CD1c-positive myeloid dendritic cell (primary cell): Measurements from ENCODE around the gene DNAH14.
"Not testable (repeated sequence)": the region's sequence is repeated elsewhere in the genome, so short reads cannot be mapped to it uniquely, and the experiment has no call there.

Experiments
- DNase-seq: peaks from one replicate; pipeline ENCODE4 v3.0.0-alpha.2; 2016; ENCODE audit errors: extremely low spot score

Gene DNAH14

GRCh38 chr1:225152061-225152460, 222.6 kb downstream of the DNAH14 start:
- DNase-seq = no peak

DNA sequence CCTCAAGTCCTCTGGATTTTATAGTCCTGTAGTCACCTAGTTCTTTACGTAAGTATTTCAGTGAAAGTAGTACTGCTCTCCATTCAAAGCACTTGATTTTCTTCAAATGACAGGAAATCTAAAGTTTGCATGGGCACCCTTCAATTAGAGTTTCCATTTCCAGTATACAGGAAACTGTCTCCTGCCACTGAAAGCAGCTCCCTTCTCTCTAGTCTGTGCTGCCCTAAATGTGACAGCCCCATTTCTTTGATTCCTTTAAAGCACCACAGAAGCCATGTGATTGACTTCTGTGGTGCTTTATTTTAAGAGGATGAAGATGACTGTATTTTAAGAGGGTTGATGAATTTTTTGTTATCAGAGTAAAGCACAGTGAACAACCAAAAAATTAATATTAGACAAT, 226.1 kb downstream of the DNAH14 start:
- DNase-seq = no peak

DNA sequence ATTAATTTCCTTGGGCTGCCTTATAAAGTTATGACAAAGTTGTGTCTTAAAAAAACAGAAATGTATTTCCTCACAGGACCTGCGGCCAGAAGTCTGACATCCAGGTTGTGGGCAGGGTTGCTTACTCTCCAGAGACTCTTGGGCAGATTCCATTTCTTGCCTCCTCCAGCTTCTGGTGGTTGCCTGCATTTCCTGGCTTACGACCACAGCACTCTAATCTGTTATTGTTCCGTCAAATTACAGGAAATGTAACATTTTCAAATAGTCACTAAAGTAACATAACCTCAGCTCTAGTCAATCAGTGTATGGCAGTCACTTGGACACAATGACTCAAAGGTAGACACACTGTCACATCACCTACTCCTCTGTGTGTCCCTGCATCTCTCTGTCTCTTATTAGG, 226.8 kb downstream of the DNAH14 start:
- DNase-seq = no peak

- DNase-seq = no peak
These were observed 228.8 kb downstream of the DNAH14 start for GRCh38 chr1:225158291-225158690.

- DNase-seq = no peak
These were observed 230.3 kb downstream of the DNAH14 start for GRCh38 chr1:225159793-225160192.

DNA sequence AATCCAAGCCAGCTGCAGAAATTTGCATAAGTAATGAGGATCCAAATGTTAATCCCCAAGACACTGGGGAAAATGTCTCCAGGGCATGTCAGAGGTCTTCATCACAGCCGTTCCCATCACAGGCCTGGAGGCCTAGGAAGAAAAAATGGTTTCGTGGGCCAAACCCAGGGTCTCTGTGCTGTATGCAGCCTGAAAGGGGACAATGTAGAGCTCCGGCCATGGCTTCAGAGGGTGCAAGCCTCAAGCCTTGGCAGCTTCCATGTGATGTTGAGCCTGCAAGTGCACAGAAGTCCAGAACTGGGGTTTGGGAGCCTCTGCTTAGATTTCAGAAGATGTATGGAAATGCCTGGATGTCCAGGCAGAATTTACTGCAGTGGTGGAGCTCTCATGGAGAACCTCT, 247.9 kb downstream of the DNAH14 start:
- DNase-seq = not testable (repeated sequence)

DNA sequence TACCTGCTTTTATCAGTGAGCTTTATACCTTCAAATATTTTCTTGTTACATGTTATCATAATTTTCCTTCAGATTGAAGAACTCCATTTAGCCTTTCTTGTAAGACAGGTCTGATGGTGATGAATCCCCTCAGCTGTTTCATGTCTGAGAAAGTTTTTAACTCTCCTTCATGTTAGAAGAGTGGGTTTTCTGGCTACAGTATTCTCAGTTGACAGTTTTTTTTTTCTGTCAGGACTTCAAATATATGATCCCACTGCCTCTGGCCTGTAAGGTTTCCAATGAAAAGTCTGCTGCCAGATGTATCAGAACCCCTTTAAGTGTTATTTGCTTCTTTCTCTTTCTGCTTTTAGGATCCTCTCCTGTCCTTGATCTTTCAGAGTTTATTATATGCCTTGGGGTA, 250.2 kb downstream of the DNAH14 start:
- DNase-seq = no peak

GRCh38 chr1:225182716-225183115, 253.2 kb downstream of the DNAH14 start:
- no peak for DNase-seq

DNA sequence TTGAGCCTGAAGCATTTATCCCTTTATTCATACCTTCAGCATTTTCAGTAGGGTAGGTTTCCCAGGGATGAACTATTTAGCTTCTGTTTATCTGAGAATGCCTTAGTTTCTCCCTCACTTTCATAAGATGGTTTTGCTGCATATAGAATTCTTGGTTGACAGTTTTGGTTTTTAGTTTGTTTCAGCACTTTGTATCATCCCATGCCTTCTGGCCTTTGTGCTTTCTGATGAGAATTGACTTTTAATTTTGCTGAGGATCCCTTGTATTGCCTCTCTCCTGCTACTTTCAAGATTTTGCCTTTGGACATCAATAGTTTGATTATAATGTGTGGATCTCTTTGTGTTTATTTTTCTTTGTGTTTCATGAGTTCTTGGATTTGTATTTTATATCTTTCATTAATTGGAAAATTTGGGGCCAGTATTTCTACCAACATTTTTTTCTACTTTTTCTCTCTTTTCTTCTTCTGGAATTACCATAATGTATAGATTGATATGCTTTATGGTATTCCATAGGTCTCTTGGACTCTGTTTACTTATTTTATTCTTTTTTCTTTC, 261.8 kb downstream of the DNAH14 start:
- DNase-seq = no peak

- DNase-seq = no peak
These were observed 272.0 kb downstream of the DNAH14 start for GRCh38 chr1:225201447-225201846.

DNA sequence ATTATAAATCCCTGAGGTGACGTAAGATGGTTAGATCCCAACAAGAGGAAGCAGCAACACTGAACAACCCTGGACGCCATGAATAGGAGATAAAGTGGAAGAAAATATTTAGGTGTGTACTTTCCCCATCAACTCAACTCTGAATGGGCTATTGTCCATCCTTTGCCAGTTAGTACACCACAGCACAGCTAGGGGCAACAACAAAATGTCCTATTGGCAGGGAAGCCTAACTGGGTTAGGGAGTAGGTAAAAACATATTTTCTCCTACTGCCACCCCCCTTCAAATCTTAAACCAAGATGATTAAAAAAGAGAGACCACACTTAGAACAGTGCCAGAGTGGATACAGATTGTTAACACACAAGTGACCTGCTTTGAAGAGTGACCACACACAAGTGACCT, 278.3 kb downstream of the DNAH14 start:
- no peak for DNase-seq

GRCh38 chr1:225209153-225209552, 279.7 kb downstream of the DNAH14 start:
- DNase-seq = no peak

DNA sequence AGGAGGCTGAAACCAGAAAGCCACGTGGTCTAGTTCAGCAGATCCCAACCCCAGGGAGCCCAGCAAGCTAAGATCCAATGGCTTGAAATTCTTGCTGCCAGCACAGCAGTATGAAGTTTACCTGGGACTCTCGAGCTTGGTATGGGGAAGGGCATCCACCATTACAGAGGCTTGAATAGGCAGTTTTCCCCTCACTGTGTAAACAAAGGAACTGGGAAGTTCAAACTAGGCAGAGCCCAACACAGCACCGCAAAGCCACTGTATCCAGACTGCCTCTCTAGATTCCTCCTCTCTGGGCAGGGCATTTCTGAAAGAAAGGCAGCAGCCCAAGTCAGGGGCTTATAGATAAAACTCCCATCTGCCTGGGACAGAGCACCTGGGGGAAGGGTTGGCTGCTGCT, 280.7 kb downstream of the DNAH14 start:
- not testable (repeated sequence) for DNase-seq

DNA sequence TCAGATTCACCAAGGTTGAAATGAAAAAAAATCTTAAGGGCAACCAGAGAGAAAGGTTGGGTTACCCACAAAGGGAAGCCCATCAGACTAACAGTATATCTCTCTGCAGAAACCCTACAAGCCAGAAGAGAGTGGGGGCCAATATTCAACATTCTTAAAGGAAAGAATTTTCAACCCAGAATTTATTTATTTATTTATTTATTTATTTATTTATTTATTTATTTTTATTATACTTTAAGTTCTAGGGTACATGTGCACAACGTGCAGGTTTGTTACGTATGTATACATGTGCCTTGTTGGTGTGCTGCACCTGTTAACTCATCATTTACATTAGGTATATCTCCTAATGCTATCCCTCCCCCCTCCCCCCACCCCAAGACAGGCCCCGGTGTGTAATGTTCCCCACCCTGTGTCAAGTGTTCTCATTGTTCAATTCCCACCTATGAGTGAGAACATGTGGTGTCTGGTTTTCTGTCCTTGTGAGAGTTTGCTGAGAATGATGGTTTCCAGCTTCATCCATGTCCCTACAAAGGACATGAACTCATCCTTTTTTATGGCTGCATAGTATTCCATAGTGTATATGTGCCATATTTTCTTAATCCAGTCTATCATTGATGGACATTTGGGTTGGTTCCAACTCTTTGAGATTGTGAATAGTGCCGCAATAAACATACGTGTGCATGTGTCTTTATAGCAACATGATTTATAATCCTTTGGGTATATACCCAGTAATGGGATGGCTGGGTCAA, 282.4 kb downstream of the DNAH14 start:
- DNase-seq = not testable (repeated sequence)

- DNase-seq = no peak
These were observed 294.8 kb downstream of the DNAH14 start for GRCh38 chr1:225224287-225224686.

DNA sequence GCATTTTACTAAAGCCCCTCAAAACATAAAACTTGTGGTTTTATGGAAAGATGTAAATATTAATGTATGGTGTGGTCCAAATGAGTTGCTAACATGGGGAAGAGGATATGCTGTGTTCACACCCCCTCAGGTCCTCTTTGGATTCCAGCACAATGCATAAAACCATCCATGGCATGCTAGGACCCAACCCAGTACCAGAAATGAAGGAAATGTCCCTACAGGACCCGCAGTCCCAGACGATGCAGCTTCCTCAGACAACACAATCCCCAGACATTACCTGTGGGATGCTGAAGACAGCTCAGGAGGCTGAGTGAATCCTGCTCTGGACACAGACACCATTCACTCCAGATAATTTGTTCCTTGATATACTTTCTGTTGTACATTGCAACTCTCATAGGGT, 296.2 kb downstream of the DNAH14 start:
- no peak for DNase-seq

DNA sequence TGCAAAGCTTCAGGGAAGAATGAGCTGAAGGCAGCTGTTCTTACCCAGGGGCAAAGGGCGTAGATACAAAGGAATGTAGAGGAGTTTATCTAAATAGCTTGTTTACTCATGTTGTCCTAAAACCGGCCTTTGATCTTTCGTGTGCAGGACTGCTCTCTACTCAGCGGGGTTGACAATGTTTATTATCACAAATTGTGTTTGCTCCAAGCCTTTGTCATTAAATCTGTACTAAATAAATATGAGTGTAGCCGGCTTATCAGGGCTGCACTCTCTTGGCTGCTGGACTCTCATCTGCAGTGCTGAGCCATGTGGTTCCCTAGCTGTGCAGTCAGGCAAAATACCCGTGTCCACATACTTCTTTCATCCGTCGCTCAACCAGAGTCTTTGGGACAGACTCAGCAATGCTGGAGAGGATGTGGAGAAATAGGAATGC, 299.4 kb downstream of the DNAH14 start:
- DNase-seq = no peak

DNA sequence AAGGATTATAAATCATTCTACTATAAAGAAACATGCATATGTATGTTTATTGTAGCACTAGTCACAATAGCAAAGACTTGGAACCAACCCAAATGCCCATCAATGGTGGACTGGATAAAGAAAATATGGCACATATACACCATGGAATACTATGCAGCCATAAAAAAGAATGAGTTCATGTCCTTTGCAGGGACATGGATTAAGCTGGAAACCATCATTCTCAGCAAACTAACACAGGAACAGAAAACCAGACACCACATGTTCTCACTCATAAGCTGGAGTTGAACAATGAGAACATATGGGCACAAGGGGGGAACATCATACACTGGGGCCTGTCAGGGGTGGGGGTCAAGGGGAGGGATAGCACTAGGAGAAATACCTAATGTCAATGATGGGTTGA, 300.0 kb downstream of the DNAH14 start:
- DNase-seq = not testable (repeated sequence)

DNA sequence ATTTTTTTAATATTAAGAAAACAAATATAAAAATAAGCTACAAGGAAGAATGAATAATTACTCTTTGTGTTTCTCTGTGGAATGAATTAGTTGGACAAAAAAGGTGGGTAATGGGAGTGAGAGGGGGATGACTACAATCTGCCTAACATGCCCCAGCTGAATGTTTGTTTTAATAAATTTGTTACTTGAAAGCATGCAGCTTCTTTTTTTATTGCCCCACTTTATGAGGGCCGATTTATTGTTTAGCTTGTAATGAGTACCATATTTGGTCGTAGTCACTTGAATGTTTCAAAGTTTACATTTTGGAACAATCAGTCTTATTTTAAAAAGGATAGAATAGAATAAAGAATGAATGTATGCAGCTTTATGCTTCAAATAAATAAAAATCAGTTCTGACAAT, 301.0 kb downstream of the DNAH14 start:
- DNase-seq = no peak

DNA sequence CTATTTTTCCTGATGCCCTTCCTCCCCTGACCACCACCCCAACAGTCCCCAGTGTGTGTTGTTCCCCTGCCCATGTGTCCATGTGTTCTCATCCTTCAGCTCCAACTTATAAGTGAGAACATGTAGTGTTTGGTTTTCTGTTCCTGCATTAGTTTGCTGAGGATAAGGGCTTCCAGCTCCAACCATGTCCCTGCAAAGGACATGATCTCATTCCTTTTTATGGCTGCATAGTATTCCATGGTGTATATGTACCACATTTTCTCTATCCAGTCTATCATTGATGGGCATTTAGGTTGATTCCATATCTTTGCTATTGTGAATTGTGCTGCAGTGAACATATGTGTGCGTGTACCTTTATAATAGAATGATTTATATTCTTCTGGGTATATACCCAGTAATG, 303.5 kb downstream of the DNAH14 start:
- not testable (repeated sequence) for DNase-seq

GRCh38 chr1:225242611-225243010, 313.1 kb downstream of the DNAH14 start:
- no peak for DNase-seq

GRCh38 chr1:225250432-225250831, 321.0 kb downstream of the DNAH14 start:
- DNase-seq = peak; percentile 55

DNA sequence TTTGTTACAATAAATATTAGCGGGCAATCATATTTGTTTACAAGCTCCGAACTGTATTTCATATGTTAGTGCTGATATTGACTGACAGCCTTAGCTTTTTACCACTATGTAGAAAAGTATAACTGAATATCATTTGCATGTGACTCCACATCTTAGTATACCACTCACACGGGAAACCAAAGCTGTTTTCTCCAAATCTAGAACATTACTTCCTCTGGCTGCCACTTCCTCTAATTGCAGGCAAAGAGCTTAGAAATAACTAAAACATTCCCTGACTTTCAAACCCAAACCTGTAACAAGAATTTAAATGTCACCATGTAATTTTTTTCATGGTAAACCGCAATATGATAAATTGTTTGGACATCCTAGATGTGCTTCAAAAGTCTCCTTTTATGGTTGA, 323.7 kb downstream of the DNAH14 start:
- DNase-seq = peak; percentile 2

GRCh38 chr1:225253784-225254183, 324.3 kb downstream of the DNAH14 start:
- DNase-seq = no peak
